Activated CD8-positive, alpha-beta T cell treated with anti-CD3 and anti-CD28 coated beads, Interleukin-2, amount 10 ng/mL, durations not matched to agents 7 days and 5 days (primary cell): ENCODE measurements around the gene POLR1H. TPM values are rescaled to one million over a fixed set of nuclear protein-coding genes. Genes with fewer than 3 reads are reported as not detected.

Experiments used
- ATAC-seq: fragments of 150-1000 bp; cut with Tn5 transposase; one replicate; pipeline ENCODE4 v1.10.0; 2021; ENCODE audit warnings: moderate library complexity
- CTCF ChIA-PET: fragments of 350-600 bp; sonication (Branson Sonifier 250); formaldehyde crosslinking; loops from one replicate; lab custom pipeline; 2021; ENCODE audit warnings: antibody characterized with exemption; lab: Charles Lee
- POLR2A ChIA-PET: fragments of 350-600 bp; sonication (Branson Sonifier 250); formaldehyde crosslinking; loops from one replicate; lab custom pipeline; 2021; ENCODE audit warnings: antibody characterized with exemption; lab: Charles Lee
- DNase-seq: peaks from one replicate; pipeline ENCODE4 v3.0.0-alpha.2; 2020
- H3K27ac Mint-ChIP-seq: one replicate; pipeline ENCODE4 v1.8.0; 2021; ENCODE audit warnings: mild to moderate bottlenecking, mixed read lengths
- H3K27me3 Mint-ChIP-seq: one replicate; pipeline ENCODE4 v1.8.0; 2021; ENCODE audit warnings: low read depth, mixed read lengths
- H3K36me3 Mint-ChIP-seq: one replicate; pipeline ENCODE4 v1.8.0; 2021; ENCODE audit warnings: low read depth, mixed read lengths
- H3K4me1 Mint-ChIP-seq: one replicate; pipeline ENCODE4 v1.8.0; 2021; ENCODE audit warnings: low read depth, mixed read lengths
- H3K4me3 Mint-ChIP-seq: one replicate; pipeline ENCODE4 v1.8.0; 2021; ENCODE audit warnings: mild to moderate bottlenecking, mixed read lengths
- H3K9me3 Mint-ChIP-seq: one replicate; pipeline ENCODE4 v1.8.0; 2022; ENCODE audit warnings: mixed read lengths; ENCODE audit not compliant: insufficient read depth
- total RNA-seq, 2 experiments: library from RNA; stranded (reverse); gene quantifications; one replicate each; pipeline ENCODE4 v1.2.3, GENCODE V29; 2021

POLR1H gene
- total RNA-seq, 2 experiments from 2014 or later, result 52.3 to 60.4 TPM

DNA sequence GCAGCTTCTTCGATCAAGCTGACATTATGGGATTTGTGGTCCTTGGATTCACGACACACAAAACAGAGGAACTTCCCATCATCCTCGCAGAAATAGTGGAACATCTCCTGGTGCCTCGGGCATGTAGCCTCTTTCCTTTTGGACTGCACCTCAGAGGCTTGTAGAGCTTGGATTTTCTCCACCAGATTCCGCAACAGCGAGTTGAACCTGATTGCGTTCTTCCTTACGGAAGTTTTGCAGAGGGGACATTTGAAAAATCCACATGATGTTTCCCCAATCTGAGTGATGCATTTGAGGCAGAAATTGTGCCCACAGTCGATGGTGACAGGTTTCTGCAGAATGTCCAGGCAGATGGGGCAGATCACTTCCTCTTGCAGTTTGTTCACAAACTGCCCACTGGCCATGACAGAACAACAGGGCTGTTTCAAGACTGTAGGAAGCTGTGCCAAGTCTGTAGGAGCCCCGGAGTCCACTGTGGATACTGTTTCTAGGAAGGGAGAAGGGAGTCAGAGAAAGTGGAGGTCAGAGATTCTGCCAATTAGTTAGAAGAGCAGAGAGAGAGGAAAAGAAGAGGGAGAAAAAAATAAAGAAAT lies 51.4 kb downstream of the POLR1H start:
- DNase-seq (no peak), ATAC-seq (no peak)
- no peaks in the 10 kb centered on the region for H3K36me3 Mint-ChIP-seq
- H3K9me3 Mint-ChIP-seq, result no peaks in the 10 kb centered on the region
- CTCF ChIA-PET, result interaction anchor here (1.0 to 4.9 kb wide), 2 partner anchors 9 to 20 kb away, joined by 3 to 25 read pairs; no protein-coding TSS in a partner anchor
- no peaks in the 10 kb centered on the region for H3K4me1 Mint-ChIP-seq
- no peak overlapping the region for H3K27ac Mint-ChIP-seq
- peaks cover 53% of the 10 kb centered on the region for H3K27me3 Mint-ChIP-seq
- POLR2A ChIA-PET, result interaction anchor here (1.0 kb wide), 1 partner anchor 14 kb away, joined by 3 read pairs; no protein-coding TSS in a partner anchor
- H3K4me3 Mint-ChIP-seq, result no peak overlapping the region

DNA sequence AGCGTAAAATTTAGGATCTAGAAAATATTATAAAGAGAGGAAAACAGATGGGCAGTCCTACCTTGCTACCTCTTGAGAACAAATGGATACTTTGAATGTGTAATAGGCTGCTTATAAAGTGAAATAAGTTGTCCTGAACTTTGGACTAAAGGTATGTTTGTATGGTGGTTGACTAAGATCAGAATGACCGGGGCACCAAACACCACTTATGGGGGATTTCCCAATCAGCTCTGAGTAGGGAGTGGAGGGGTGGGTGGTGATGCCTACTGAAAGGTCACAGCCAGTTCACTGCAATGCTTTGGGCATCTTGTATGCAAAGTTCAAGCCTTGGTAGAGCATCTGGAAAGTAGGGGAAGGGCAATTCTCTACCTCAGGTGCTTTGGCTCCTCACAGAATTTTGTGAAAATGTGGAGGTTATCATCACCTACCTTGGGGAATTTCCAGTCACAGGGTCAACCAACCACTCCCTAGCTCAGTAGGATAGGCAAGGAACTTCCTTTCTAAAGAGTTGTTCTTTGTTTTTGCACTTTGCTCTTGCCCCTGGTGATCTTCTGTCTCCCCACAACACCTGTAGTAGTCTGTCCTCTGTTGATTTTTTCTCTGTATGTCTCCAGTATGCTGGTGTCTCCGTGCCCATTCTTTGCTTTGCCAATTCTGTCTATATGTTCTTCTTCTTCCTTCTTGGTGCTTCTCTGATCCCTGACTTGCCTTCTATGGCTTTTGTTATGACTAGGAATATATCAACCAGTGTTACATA lies 52.1 kb downstream of the POLR1H start, which contains the start of gene TRIM31:
Gene TRIM31, minus strand, starts transcription at position 88 of the 757 bp plus-strand sequence. CDS start 285 bp downstream, outside the sequence.
- CTCF ChIA-PET, result interaction anchor here (4.9 kb wide), 1 partner anchor 19 kb away, joined by 25 read pairs; no protein-coding TSS in a partner anchor
- Mint-ChIP-seq H3K27ac (no peak within 1 kb of the TSS), H3K4me3 (no peak within 1 kb of the TSS), H3K9me3 (no peaks in the 10 kb centered on the region), H3K27me3 (peaks cover 51% of the 10 kb centered on the region), H3K4me1 (no peaks in the 10 kb centered on the region), H3K36me3 (no peaks in the 10 kb centered on the region)
- ATAC-seq (no peak), DNase-seq (no peak)
- POLR2A ChIA-PET, result interaction anchor here (1.0 kb wide), 1 partner anchor 13 kb away, joined by 3 read pairs; no protein-coding TSS in a partner anchor

DNA sequence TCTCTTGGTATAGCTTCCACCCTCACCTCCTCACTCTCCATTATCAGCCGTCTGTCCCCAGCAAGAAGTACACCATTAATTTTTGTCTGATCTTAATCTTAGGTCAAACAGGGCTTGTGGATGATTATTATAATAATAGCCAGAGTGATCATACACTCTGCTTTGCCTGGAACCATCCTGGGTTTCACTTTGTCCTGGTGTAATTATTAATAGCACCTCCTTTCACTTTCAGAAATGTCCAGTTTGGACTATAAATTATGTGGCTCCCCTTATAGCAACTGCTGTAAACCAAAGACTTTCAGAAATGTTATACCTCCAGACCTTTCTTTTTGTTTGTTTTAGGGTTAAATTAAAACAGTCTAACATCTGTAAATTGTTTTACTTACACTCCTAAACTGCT lies 52.8 kb downstream of the POLR1H start:
- ATAC-seq, result no peak
- H3K4me1 Mint-ChIP-seq, result no peaks in the 10 kb centered on the region
- POLR2A ChIA-PET, result no interaction called here
- CTCF ChIA-PET, result interaction anchor here (1.5 to 4.9 kb wide), 2 partner anchors 11 to 18 kb away, joined by 3 to 25 read pairs; no protein-coding TSS in a partner anchor
- no peak overlapping the region for H3K27ac Mint-ChIP-seq
- no peak overlapping the region for H3K4me3 Mint-ChIP-seq
- H3K36me3 Mint-ChIP-seq, result no peaks in the 10 kb centered on the region
- H3K27me3 Mint-ChIP-seq, result peaks cover 49% of the 10 kb centered on the region
- no peak for DNase-seq
- no peaks in the 10 kb centered on the region for H3K9me3 Mint-ChIP-seq

Other genes starting within 250 kb of the POLR1H start
- gene HLA-G, start 233.4 kb upstream of the POLR1H start, total RNA-seq, result 1 to 10 TPM; 2.9 to 4.6 TPM
- gene HLA-A, start 118.7 kb upstream of the POLR1H start, total RNA-seq, result 1,000 to 10,000 TPM; 1,178 to 1,183 TPM
- 10 to 100 TPM; 48.1 to 50.3 TPM for gene PPP1R11, start 5.9 kb downstream of the POLR1H start, total RNA-seq
- not detected for gene RNF39, start 14.5 kb downstream of the POLR1H start, total RNA-seq
- gene TRIM31, start 51.8 kb downstream of the POLR1H start, total RNA-seq, result not detected
- not detected for gene TRIM40, start 74.9 kb downstream of the POLR1H start, total RNA-seq
- not detected for gene TRIM10, start 99.9 kb downstream of the POLR1H start, total RNA-seq
- not detected for gene TRIM15, start 102.3 kb downstream of the POLR1H start, total RNA-seq
- 10 to 100 TPM; 78.0 to 86.4 TPM for gene TRIM26, start 152.1 kb downstream of the POLR1H start, total RNA-seq